ENCODE results near the gene GNAQ.

The GNAQ gene

DNA sequence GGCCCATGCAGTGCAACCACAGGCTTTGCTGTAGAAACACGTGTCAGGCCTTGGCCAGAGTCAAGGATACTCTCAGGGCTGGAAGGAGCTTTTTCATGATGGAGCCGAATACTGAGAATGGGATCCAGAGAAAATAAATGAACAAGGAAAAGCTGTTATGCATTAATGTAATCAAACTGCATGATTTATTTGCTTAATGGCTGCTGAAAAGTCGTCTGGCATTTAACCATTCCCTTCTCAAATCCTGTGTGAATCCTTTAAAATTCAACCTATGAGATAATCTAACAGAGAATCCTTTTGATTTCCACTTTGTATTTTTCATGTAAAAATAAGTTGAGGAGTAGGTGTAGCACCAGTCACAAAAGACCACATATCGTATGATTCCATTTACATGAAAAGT lies 359.4 kb downstream of the GNAQ start:
- DNase-seq (ENCODE audit: low read depth), result no peak
- TF ChIP-seq, protein P1, sequence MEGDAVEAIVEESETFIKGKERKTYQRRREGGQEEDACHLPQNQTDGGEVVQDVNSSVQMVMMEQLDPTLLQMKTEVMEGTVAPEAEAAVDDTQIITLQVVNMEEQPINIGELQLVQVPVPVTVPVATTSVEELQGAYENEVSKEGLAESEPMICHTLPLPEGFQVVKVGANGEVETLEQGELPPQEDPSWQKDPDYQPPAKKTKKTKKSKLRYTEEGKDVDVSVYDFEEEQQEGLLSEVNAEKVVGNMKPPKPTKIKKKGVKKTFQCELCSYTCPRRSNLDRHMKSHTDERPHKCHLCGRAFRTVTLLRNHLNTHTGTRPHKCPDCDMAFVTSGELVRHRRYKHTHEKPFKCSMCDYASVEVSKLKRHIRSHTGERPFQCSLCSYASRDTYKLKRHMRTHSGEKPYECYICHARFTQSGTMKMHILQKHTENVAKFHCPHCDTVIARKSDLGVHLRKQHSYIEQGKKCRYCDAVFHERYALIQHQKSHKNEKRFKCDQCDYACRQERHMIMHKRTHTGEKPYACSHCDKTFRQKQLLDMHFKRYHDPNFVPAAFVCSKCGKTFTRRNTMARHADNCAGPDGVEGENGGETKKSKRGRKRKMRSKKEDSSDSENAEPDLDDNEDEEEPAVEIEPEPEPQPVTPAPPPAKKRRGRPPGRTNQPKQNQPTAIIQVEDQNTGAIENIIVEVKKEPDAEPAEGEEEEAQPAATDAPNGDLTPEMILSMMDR (conservative IDR thresholded peaks at IDR 0.05; ENCODE audit: low read depth, low read length), result no peak
- H3K4me3 ChIP-seq (ENCODE audit: low read length), result no peak overlapping the region

DNA sequence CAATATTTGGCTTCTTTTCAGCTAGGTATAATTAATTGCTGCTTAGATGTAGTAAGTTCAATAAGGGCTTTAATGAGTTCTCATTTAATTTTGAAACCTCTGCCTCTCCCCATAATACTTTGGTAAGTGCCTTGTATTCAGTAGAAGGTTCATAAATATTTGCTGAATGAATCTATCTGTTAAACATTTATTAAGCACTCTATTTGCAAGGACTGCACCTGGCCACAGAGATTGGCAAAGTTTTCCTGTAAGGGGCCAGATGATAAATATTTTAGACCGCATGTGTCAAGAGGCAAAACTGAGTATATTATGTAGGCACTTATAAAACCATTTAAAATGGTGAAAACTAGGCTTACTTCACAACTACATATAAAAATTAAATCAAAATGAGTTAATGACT lies 364.5 kb downstream of the GNAQ start:
- TF ChIP-seq, protein P1 (conservative IDR thresholded peaks at IDR 0.05; ENCODE audit: low read depth, low read length), result no peak
- DNase-seq (ENCODE audit: low read depth), result no peak
- H3K4me3 ChIP-seq (ENCODE audit: low read length), result no peak overlapping the region
